ENCODE results near the gene NCKAP5L.
A peak's percentile ranks its signal among the peaks of the same experiment; 100 is the strongest.

The NCKAP5L gene

GRCh38 chr12:49764126-49764525 is 64.1 kb downstream of the NCKAP5L start:
- DNase-seq (ENCODE audit: low read depth): no peak
- no peak overlapping the region for H3K4me3 ChIP-seq (ENCODE audit: low read depth, low read length)
- TF ChIP-seq CTCF (IDR thresholded peaks at IDR 0.05; ENCODE audit: low read depth, low read length, missing control alignments): no peak

DNA sequence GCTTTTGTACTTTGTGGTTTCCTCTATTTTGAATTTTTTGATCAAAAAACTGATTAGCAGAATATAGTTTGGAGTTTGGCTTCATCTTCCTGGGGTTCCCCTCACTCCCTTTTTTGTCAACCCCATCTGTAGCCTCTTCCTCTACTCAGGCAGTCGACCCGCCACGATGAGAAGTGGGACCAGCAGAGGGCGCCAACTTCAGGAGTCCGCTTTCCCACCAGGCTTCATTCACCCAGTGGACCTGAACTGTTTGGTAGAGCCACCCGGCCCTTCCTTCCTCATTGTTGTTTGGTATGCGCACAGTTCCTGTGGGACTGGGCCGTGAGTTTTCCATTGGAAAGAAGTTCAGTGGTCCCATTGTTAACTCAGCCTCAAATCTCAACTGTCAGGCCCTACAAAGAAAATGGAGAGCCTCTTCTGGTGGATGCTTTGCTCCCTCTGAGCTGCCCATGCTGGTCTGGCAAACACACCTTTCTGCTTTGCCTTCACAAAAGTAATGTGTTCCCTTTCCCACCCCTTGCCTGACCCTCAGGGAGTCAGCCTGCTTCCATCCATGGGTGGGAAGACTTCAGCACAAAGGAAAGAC is 65.1 kb downstream of the NCKAP5L start:
- DNase-seq (ENCODE audit: low read depth): no peak
- TF ChIP-seq CTCF (IDR thresholded peaks at IDR 0.05; ENCODE audit: low read depth, low read length, missing control alignments): peak; percentile 84
- H3K4me3 ChIP-seq (ENCODE audit: low read depth, low read length): no peak overlapping the region

DNA sequence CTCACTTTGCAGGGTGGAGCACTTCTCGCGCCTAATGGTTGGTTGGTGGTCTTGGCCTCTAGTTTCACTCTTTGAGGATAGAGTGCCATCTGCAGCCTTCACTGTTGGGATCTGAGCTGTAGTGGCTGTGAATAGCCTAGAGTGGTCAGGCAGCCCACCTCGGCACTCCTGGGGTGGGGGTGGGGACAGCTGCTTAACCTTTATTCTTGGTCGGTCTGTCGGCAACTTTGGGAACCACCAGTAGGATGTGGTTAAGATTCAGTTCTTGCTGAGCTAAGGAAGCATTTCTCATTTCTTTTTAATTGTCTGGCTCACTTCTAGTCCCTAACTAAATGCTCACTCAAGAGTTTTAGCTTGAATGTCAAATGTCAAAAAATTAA is 65.8 kb downstream of the NCKAP5L start:
- no peak for TF ChIP-seq CTCF (IDR thresholded peaks at IDR 0.05; ENCODE audit: low read depth, low read length, missing control alignments)
- DNase-seq (ENCODE audit: low read depth): no peak
- H3K4me3 ChIP-seq (ENCODE audit: low read depth, low read length): no peak overlapping the region

- no peak overlapping the region for H3K4me3 ChIP-seq (ENCODE audit: low read depth, low read length)
- no peak for DNase-seq (ENCODE audit: low read depth)
- no peak for TF ChIP-seq CTCF (IDR thresholded peaks at IDR 0.05; ENCODE audit: low read depth, low read length, missing control alignments)
Measured at GRCh38 chr12:49761677-49762467, 66.3 kb downstream of the NCKAP5L start.

DNA sequence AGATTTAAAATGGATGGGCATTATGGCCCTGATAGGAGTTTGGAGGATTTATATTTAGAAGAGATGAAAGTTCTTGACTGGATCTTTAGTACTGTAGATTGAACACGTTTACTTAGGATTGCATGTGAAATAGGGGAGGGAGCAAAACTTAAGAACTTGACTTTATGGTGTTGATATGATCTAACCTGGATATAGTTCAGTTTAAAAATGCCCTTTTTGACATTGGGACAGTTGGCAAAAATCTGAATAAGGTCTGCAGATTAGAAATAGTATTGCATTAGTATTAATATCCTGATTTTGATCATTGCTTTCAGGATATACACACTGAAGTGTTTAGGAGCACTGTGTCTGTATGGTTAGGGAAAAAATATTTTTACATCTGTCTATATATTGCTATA is 77.2 kb downstream of the NCKAP5L start:
- TF ChIP-seq CTCF (IDR thresholded peaks at IDR 0.05; ENCODE audit: low read depth, low read length, missing control alignments): no peak
- H3K4me3 ChIP-seq (ENCODE audit: low read depth, low read length): no peak overlapping the region
- no peak for DNase-seq (ENCODE audit: low read depth)

DNA sequence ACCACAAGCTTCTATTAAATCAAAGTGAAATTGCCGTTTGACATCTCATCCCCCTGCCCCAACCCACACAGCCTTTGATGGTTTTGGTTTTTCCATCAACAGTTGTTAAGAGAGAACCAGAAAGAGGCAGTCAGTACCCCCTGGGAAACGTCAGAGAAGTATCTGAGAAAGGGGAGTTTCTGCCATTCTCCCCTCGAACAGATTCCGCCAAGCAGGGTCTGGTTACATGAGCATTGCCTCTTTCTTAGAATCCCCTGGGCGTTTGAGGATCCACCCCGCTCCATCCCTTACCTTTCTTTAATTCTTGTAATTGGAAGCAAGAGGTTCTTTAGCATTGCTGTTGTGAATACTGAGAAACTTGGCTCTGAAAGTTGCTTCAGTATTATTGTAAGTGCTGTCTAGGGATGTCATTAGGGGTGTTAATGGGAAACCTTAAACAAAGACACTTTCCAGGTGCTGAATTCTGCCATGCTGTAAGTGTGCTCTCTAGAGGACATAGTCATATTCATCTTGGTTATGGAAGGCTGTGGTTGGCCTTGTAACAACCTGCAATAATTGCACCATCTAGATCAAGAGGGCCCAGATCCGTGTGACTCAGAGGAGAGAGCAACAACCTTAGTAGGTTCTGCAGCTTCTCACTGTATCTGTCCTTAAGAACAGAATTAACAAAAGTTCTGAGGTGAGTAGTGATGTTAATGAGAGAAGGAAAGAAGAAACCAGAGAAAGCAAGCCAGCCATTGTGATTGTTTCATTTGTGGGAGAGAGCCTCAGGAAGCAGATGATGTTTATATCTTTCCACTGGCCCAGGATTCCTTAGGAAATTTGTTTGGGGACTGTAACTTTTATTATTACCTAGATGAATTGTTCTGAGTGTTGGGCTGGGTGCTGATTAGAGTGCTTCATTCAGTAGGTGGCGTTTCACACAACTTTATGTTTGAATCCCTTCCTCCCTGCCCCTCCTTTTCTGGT is 77.9 kb downstream of the NCKAP5L start:
- peak; percentile 38 for DNase-seq (ENCODE audit: low read depth)
- peak overlapping the region; percentile 13; the same call in 1 of the 2 replicates for H3K4me3 ChIP-seq (ENCODE audit: low read depth, low read length)
- no peak for TF ChIP-seq CTCF (IDR thresholded peaks at IDR 0.05; ENCODE audit: low read depth, low read length, missing control alignments)

Data from GM12864 (cell line).